GM18511 (cell line): ENCODE measurements around the gene ANKRD12.
"Not testable (repeated sequence)": the region's sequence is repeated elsewhere in the genome, so short reads cannot be mapped to it uniquely, and the experiment has no call there.

Source experiments
- ATAC-seq: cut with Tn5 transposase; IDR thresholded peaks from one replicate; pipeline ENCODE4 v1.9.1; 2021; ENCODE audit warnings: mild to moderate bottlenecking, moderate library complexity; ENCODE audit not compliant: unreplicated experiment

The ANKRD12 gene

DNA sequence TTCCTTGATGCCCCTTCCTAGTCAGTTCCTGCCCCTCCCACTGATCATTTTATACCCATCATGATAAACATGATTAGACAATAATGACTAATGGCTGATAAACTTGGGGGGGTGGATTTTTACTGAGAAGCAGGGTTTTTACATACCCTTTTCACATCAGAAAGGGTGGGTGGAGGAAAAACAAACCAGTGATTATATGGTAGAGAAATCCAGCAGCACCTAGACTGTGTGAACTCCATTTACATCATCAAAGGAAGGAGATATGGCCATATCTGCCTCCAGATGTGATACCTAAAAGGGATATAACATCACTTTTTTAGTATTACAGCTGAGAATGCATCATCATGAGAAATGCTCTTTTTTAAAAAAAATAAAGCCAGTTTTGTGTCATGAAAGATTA is 89.9 kb downstream of the ANKRD12 start:
- no peak for ATAC-seq

DNA sequence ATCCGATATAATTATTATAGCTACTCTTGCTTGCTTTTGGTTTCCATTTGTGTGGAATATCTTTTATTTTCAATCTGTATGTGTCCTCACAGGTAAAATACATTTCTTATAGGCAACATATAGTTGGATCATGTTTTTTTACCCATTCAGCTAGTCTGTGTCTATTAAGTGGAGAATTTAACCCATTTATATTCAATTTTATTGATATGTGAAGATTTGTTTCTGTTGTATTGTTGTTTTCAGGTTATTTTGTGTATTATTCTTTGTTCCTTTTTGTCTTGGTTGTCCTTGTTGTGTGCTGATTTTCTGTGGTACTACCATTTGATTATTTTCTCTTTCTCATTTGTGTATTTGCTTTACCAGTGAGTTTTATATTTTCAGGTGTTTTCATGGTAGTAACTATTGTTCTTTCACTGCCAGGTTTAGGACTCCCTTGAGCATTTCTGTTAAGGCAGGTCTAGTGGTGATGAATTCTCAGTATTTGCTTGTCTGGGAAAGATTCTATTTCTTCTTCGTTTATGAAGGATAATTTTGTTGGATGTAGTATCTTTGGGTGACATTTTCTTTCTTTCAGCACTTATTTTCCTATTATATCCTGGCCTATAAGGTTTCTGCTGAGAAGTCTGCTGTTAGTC is 95.4 kb downstream of the ANKRD12 start:
- no peak for ATAC-seq

DNA sequence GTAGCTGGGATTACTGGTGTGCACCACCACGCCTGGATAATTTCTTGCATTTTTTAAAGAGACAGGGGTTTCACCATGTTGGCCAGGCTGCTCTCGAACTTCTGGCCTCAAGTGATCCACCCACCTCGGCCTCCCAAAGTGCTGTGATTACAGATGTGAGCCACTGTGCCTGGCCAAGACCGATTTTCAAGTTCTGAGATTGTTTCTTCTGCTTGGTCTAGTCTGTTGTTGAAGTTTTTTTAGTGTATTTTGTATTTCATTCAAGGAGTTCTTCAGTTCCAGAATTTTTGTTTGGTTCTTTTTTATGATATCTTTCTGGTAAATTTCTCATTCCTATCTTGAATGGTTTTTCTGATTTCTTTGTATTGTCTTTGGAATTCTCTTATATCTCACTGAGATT is 96.4 kb downstream of the ANKRD12 start:
- no peak for ATAC-seq

GRCh38 chr18:9233771-9234440 is 97.3 kb downstream of the ANKRD12 start:
- ATAC-seq, result no peak

- no peak for ATAC-seq
Measured at GRCh38 chr18:9234528-9234927, 97.9 kb downstream of the ANKRD12 start.

DNA sequence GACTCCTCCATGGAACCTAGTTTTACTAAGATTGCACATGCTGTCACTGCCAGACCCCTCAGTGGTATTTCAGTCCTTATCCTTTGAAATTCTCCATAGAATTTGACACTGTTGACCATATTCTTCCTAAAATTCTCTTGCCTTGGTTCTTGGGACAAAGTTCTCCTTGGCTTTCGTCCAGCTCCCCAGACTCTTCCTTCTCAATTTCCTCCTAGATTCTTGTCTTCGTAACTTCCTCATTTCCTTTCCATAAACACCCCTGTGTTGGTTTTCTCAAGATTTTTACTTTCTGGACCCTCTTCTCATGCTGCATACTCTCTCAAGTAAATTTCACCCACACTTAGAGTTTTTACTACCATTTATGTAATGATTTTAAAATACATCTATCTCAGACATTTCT is 101.4 kb downstream of the ANKRD12 start:
- ATAC-seq, result no peak

DNA sequence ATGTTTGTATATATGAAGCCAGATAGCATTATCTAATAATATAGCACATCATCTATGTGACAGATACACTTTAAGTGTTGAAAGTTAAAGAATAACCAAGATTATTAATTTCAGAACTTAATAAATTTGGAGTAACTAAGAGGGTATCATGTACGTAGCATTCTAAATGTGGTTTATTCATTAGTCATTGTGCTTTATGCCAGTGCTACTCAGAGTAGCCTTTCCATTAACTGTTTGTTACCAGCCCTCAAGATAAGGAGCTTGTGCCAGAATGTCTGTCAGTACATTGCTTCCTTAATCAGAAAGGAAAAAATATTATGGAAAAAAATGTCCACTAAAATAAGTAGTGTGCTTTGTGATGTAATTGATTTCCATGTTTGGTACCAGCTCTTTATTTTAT is 103.1 kb downstream of the ANKRD12 start:
- peak; percentile 54 for ATAC-seq

DNA sequence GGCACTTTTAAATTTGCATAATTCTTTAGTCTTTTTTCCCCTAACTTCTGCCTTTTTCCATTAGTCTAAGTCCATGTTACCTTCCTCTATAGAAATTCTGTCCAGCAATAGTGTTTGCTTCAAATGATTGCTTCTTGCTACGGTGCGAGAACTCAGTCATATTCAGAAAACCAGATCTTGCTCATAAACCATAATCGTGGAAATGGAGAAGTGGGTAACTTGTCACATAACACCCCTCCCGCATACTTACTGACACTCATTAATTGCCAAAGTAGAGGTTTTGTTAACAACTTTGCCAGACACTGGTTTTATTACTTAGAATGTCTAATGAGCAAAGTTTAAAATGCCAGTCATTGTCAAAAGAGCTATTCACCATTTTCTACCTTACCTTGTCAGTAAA is 103.7 kb downstream of the ANKRD12 start:
- ATAC-seq, result peak; percentile 62

- ATAC-seq, result no peak
Measured at GRCh38 chr18:9243029-9243428, 106.4 kb downstream of the ANKRD12 start.

DNA sequence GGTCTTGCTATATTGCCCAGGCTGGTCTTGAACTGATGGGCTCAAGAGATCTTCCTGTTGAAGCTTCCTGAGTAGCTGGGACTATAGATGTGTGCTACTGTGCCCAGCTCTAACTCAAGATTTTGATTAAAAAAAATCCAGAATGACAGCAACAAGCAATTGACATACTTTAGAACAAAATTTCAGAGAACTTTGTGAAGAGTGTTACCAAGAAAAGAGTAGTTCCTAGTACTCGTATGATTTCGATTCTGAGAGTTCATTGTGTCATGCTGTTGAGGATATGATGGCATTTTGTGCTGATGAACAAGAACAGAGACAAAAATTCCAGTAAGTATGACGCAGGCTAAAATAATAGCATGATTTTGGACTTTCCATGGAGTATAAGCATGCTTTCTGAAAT is 107.8 kb downstream of the ANKRD12 start:
- no peak for ATAC-seq

- ATAC-seq, result no peak
Measured at GRCh38 chr18:9248661-9249060, 112.1 kb downstream of the ANKRD12 start.

DNA sequence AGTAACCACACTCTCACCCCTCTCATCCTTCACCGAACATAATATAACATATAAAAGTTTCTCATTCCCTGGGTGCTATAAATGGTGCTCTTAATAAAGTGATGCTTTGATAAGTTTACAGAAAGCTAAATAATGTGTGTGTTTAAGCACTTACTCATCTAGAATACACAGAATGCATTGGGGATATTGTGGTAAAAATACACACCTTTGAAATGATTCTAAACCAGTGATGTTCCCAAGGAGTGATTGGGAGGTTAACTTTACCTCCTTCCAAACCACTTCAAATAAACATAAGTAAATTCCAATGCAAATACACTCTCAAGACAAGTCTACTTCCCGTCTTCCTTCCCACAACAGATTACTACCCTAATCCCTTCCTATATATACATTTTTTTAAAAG is 112.7 kb downstream of the ANKRD12 start:
- ATAC-seq, result no peak

GRCh38 chr18:9259173-9259572 is 122.6 kb downstream of the ANKRD12 start:
- ATAC-seq, result no peak

DNA sequence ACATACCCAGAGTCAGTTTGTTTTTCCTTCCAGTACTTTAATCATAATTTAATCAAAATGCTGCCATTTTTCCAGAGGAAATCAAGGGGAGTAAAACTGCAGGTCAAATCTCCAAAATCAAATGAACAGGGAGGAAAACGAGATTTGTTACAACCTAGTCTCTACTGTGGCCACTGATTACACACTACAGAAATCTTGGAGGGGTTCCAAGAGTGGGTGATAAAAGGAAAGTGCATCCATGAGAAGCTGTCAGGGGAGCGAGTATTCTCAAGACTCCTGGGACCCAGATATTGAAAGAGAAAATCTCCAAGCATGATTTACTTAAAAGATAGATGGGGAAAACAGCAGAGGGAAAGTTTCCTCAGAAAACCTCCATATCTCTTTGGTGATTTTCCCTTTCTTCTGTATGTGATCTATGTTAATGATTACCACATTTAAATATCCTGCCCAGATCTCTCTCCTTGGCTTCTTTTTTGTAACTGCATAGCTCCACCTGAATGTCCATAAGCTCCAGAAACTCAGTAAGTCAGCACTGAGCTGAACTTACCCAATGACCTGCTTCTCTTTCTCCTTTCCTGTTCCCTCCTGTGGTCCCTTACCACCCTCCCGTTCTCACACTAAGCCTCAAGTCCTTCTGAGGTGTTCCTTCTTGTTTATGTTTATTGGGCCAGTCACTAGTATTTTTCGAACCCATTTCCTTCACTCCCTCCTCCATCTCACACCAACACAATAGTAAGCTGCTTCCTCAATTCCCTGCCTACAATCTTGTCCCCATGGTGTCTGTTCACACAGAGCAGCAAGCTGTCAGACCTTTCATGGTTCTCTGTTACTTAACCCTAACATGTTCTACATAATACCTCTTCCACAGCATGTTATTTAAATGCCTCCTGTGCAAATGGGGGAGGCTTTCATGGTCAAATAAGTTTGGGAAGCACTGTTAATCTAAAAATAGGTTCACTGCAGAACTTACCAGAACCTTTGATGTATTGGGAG is 124.1 kb downstream of the ANKRD12 start:
- ATAC-seq, result no peak

- ATAC-seq, result no peak
Measured at GRCh38 chr18:9263264-9263663, 126.7 kb downstream of the ANKRD12 start.

DNA sequence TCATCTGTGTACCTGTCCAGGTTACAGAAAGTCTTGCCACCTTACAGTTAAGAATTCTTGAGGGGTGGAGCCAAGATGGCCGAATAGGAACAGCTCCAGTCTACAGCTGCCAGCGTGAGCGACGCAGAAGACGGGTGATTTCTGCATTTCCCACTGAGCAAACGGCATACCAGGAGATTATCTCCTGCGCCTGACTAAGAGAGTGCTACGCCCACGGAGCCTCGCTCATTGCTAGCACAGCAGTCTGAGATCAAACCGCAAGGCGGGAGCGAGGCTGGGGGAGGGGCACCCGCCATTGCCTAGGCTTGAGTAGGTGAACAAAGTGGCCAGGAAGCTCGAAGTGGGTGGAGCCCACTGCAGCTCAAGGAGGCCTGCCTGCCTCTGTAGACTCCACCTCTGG is 128.2 kb downstream of the ANKRD12 start:
- not testable (repeated sequence) for ATAC-seq

DNA sequence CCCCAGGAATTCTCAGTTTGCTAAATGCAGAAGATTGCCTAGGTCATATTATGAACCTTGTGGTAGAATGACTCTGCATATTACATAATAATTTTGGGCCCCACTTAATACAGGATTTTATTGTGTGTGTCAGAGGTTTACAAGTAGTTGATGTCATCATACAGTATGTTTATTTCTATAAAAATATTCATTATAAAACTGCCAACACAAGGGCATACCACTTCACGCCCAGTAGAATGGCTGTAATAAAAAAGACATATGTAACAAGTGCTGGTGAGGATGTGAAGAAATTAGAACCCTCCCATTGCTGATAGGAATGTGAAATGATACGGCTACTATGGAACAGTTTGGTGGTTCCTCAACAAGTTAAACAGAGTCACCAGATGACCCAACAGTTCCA is 136.6 kb downstream of the ANKRD12 start:
- no peak for ATAC-seq

GRCh38 chr18:9275890-9276289 is 139.3 kb downstream of the ANKRD12 start:
- ATAC-seq, result no peak

DNA sequence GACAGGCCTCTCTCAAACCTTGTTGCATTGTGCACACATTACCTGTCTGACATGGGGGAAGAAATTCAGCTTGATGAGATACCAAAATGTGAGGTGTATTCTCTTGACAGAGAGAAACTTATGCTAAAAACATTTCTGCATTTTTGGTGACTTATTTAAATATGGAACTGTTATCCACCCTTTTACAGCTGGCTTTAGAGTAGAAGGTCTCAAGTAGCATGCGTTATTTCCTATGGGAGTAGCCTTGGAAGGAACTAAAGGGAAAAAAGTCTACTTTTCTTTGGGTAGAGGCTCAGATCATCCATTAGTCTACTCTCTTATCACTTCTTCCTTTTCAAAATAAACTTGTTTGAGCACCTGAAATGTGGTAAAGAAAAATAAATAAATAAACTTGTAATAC is 141.4 kb downstream of the ANKRD12 start:
- no peak for ATAC-seq

- no peak for ATAC-seq
Measured at GRCh38 chr18:9280849-9281248, 144.3 kb downstream of the ANKRD12 start.

DNA sequence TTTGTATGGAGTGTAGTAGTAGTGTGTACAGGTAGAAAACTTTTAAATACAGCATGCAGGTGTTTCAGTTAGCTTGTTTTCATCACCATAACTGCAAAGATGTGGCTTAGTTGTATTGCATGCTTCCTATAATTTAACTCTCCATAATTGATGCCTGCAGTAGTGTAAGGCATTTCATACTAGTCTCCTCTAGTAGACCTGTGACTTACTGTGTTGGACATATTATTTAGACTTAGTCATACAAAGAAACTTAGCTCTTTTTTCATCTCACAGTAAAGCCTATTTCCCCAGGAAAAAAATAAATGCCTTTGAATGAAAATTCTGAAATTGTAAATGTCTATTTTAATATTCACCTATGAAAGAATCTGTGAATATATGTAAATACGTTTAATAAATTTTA is 145.2 kb downstream of the ANKRD12 start:
- no peak for ATAC-seq

GRCh38 chr18:9283791-9284190 is 147.2 kb downstream of the ANKRD12 start:
- ATAC-seq, result no peak
